GM18511 (cell line): ENCODE measurements around the gene CAND2.
"Not testable (repeated sequence)": the region's sequence is repeated elsewhere in the genome, so short reads cannot be mapped to it uniquely, and the experiment has no call there.

Experiments
- ATAC-seq: cut with Tn5 transposase; IDR thresholded peaks from one replicate; pipeline ENCODE4 v1.9.1; 2021; ENCODE audit warnings: mild to moderate bottlenecking, moderate library complexity; ENCODE audit not compliant: unreplicated experiment

The CAND2 gene

DNA sequence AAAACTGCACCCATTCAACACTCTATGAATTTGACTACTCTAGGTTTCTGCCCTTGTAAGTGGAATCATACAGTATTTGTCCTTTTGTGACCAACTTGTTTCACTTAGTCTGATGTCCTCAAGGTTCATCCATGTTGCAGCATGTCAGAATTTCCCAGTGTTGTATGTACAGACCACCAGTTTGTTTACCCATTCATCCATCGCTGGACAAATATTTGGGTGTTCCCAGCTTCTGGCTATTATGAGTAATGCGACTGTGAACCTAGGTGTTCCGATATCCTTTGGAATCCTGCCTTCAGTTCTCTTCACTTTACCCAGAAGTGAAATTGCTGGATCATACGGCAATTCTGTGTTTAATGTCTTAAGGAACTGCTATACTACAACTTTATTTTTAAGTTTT lies 32.3 kb downstream of the CAND2 start:
- no peak for ATAC-seq

GRCh38 chr3:12829404-12829803 lies 32.9 kb downstream of the CAND2 start:
- ATAC-seq = no peak

- no peak for ATAC-seq
Measured at GRCh38 chr3:12829886-12830784, 33.7 kb downstream of the CAND2 start.

- no peak for ATAC-seq
Measured at GRCh38 chr3:12830785-12831156, 34.3 kb downstream of the CAND2 start.

DNA sequence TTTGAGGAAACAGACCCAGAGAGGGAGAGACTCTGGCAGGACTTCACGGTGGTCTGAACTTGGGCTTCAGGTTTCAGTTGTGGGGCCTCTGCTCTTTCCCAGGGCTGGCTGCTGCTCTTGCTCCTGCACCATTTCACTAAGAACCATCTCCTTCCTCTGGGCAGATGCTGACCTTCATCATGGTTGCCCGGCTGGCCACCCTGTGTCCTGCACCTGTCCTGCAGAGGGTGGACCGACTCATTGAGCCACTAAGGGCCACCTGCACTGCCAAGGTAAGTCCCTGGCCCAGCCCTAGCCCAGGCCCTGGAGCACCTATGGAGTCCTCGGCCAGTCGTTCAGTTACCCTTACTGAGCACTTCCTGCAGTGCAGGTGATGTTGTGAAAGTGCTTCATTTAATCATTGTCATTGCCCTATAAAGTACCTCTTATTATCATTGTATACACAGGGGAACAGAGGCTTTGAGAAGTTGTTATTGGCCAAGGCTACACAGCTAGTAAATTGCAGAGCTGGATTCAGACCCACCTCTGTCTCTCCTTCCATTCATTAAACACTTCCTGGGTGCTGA lies 34.9 kb downstream of the CAND2 start:
- no peak for ATAC-seq

DNA sequence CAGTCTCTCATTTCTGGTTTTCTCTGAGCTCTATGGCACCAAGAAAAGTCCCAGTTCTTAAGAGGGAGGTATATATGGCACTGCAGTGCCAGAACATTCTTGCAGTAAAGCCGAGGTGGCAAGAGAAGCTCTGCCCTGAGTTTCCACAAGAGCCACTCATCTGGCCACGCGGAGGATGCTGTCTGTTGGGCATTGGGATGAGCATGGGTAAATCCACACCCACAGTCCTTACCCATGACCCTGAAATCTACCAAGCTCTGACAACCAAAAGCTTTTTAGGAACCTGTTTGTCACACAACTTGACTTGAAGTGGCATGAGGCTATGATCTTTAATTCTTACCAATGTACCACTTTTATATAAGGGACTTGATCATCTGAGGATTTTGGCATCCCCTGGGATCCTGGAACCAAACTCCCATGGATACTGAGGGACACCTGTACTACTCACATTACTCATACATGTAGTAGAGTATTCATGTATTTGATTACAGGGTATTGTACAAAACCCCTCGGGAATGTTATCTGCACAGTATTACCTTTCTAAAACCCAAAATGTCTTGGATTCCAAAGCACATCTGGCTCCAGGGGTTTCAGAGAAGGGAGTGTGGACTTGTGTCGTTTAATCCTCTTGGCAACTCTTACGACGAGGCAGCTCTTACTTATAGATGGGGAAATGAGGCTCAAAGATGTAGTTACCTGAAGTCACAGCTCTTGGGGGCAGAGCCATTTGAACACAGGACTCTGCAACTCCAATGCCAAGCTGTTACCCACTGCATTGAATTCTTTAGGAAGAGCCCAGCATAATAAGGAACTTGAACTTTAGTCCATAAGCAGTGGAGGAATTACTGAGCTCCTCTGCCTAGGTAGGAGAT lies 36.1 kb downstream of the CAND2 start:
- no peak for ATAC-seq

DNA sequence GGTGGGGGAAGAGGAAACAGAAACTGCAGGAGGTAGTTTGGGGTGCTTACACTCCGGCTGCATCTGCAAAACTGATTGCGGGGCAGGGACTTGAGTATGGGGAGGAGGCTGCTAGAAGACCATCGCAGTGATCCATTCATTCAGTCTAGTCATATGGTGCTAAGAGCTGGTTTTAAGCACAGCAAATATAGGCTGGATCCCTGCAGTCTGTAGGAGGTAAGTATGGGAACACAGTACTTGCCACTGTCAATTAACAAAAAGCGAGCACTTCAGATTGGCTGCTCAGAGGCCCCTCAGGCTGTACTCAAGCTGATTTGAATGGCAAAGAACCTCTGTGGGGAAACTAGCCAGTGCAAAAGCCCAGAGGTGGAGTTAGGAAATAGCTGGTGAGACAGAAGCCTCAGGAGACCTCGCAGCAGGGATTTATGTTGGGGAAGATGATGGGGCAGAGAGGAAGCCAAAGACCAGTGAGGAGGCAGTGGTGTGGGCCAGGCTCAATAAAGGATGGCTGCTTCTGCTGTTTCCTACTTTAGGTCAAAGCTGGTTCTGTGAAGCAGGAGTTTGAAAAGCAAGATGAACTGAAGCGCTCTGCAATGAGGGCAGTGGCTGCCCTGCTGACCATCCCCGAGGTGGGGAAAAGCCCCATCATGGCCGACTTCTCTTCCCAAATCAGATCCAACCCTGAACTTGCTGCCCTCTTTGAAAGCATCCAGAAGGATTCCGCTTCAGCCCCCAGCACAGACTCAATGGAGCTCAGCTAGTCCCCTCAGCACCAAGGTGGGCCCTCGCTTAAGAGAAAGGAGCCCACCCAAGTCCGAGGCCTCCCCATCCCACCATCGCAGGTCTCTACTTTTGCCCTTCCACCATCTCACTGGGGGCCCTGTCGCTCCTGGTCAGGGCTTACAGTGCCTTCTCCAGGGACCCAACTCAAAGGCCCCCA lies 37.0 kb downstream of the CAND2 start:
- no peak for ATAC-seq

- no peak for ATAC-seq
Measured at GRCh38 chr3:12835052-12835665, 38.7 kb downstream of the CAND2 start.

- ATAC-seq = no peak
Measured at GRCh38 chr3:12837295-12837986, 41.0 kb downstream of the CAND2 start.

GRCh38 chr3:12838179-12838965 lies 41.9 kb downstream of the CAND2 start:
- no peak for ATAC-seq

DNA sequence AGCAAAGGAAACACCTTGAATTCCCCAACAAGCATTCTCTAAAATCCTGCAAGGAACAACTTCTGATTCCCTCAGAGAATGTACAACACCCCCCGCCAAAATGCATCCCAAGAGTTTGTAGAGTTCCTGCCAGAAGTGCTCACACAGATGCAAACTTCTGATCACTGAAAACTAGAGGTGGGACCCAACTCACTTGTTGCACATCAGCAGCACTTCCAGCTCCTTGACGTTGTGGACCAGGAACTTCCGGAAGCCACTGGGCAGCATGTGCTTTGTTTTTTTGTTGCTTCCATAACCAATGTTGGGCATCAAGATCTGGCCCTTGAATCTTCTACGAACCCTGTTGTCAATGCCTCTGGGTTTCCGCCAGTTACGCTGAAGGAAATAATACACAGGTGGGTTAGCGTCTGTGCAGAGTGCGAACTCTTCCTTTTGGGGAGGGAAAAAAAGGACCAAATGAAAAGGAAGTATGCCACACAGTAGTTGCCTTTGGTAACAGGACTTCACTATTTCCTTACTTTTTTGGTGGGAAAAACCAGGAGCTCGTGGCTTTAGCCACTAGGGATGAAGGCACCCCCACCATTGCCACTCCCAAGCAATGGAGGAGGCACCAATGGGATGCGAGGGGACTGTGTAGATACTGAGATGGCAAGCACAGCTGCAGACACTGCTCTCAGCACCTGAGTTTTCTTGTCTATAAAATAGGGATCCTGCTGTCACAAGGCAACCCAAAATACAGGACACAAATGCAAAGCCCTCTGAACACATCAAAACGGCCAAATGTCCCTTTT lies 42.9 kb downstream of the CAND2 start:
- ATAC-seq = no peak

DNA sequence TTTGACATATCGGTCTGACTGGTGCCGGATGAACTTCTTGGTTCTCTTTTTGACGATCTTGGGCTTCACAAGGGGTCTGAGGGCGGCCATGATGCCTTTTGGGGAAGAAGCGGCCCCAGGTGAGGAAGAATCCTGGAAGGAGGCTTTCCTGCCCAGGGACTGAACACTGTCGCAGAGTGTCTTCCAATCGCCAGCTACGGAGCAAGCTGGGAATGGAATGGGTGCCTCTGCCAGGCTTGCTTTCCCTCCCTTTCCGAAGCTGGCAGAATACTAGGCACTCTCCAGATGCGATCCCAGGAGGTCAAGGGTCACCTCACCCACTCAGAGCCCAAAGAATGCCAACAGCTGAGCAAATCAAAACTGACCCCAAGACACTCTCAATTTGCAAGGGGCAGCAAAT lies 43.7 kb downstream of the CAND2 start:
- not testable (repeated sequence) for ATAC-seq

- peak; percentile 48 for ATAC-seq
Measured at GRCh38 chr3:12840591-12841148, 44.2 kb downstream of the CAND2 start.

DNA sequence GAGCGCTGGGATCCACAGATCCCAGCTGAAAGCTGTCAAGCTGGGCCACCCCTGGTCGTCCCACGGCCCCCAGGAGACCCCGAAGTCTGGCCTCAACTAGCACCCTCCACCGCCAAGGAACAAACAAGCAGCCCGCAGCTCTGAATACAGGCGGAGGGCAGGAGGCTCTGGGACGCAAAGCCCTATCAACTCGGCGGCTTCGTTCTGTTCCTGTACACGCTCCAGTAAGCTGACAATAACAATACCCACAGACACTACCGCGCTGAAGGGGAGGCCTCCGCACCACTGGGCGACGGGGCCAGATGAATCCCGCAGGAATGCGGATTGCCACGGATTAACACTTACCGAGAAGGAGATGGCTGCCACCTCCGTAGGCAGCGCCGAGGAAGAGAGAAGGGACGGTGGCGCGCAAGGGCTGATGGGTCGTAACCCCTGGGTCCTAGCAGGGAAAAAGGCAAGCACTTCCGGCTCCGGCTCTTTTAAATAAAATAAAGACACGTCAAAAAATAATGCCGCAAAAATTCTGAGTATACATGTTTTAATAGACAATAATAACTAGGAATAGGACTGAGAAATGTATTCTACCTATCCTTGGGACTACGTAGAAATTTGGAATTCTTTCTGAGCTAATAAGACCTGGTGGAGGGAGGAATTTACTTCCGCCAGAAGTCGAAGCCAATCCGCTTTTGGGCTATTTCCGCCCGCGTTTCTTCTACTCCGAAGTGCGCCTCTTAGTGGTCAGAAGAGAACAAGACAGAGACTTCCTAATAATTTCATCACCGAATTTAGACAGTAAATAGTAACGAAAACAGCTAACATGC lies 44.9 kb downstream of the CAND2 start, which contains the start of gene RPL32:
Gene RPL32, minus strand, starts transcription at position 417 of the 821 bp plus-strand sequence. CDS start 1,328 bp downstream, outside the sequence.
- peak; percentile 89 for ATAC-seq

DNA sequence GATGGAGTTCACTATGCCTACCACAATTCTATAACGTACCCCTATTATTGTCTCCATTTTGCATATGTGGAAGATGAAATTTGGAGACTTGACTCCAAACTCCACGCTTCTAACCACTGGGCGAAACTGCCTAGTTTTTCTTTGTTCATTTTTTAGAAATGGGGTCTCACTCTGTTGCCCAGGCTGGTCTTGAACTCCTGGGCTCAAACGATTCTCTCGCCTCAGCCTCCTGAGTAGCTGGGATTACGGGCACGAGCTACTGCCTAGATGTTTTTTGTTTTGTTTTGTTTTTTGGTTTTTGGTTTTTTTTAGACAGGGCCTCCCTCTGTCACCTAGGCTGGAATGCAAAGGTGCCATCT lies 45.5 kb downstream of the CAND2 start:
- peak; percentile 6 for ATAC-seq

- ATAC-seq = no peak
Measured at GRCh38 chr3:12842469-12842868, 46.0 kb downstream of the CAND2 start.

DNA sequence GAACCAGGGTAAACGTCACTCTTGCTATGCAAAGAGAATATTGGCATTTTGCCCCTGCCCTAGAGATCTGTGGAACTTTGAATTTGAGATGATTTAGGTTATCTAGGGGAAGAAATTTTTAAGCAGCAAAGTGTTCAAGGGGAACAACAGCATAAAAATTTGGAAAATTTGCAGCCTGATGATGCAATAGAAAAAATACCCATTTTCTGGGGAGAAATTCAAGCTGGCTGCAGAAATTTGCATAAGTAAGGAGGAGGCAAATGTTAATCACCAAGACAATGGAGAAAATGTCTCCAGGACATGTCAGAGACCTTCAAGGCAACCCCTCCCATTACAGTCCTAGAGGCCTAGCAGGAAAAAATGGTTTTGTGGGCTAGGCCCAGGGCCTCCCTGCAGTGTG lies 49.3 kb downstream of the CAND2 start:
- ATAC-seq = no peak
